Left kidney (tissue), 2 donors: ENCODE results near the gene SLC9A8. TPM values are rescaled to one million over a fixed set of nuclear protein-coding genes. Genes with fewer than 3 reads are reported as not detected.

Experiments
- DNase-seq: peaks from one replicate; pipeline ENCODE4 v3.0.0-alpha.2; 2013
- polyA plus RNA-seq: library from polyadenylated mRNA; unstranded; fragments of 120-200 nt; gene quantifications from one replicate; pipeline ENCODE4 v1.2.1, GENCODE V29; 2013; ENCODE audit not compliant: insufficient read length

SLC9A8 gene
- polyA plus RNA-seq, 1 donor, result 10.3 TPM

- no peak for DNase-seq
These were observed 59.4 kb downstream of the SLC9A8 start for GRCh38 chr20:49872056-49872455.

- no peak for DNase-seq
These were observed 62.1 kb downstream of the SLC9A8 start for GRCh38 chr20:49874696-49875095.

- DNase-seq, result no peak
These were observed 64.8 kb downstream of the SLC9A8 start for GRCh38 chr20:49877386-49877921.

GRCh38 chr20:49878977-49879376 is 66.3 kb downstream of the SLC9A8 start:
- DNase-seq, result no peak

GRCh38 chr20:49880177-49880576 is 67.5 kb downstream of the SLC9A8 start:
- no peak for DNase-seq

- no peak for DNase-seq
These were observed 68.3 kb downstream of the SLC9A8 start for GRCh38 chr20:49880724-49881445.

- no peak for DNase-seq
These were observed 69.7 kb downstream of the SLC9A8 start for GRCh38 chr20:49882171-49882970.

- no peak for DNase-seq
These were observed 70.7 kb downstream of the SLC9A8 start for GRCh38 chr20:49883246-49883802.

GRCh38 chr20:49885558-49886332 is 73.1 kb downstream of the SLC9A8 start:
- DNase-seq, result no peak

GRCh38 chr20:49886571-49887213 is 74.1 kb downstream of the SLC9A8 start:
- no peak for DNase-seq

- DNase-seq, result no peak
These were observed 74.9 kb downstream of the SLC9A8 start for GRCh38 chr20:49887251-49888211.

GRCh38 chr20:49888212-49889000 is 75.8 kb downstream of the SLC9A8 start:
- DNase-seq, result peak; percentile 68

GRCh38 chr20:49889001-49889934 is 76.6 kb downstream of the SLC9A8 start:
- DNase-seq, result no peak

- no peak for DNase-seq
These were observed 77.3 kb downstream of the SLC9A8 start for GRCh38 chr20:49889935-49890333.

GRCh38 chr20:49890471-49891361 is 78.1 kb downstream of the SLC9A8 start:
- DNase-seq, result no peak

GRCh38 chr20:49891476-49892110 is 79.0 kb downstream of the SLC9A8 start:
- no peak for DNase-seq

GRCh38 chr20:49892260-49892659 is 79.6 kb downstream of the SLC9A8 start:
- no peak for DNase-seq
